GM23338 (cell line): ENCODE measurements around the gene LRMDA.

Experiments used
- CTCF ChIP-seq, 2 experiments: fragments of 200-600 bp in 1 of 2; sonication (generic) in 1 of 2; conservative IDR thresholded peaks; 2 replicates each; pipeline versions ENCODE4 v1.5.1 to v1.6.1; 2016 to 2017; ENCODE audit warnings: antibody characterized with exemption in 2 of 2, low read depth in 2 of 2, mild to moderate bottlenecking in 2 of 2, moderate library complexity in 1 of 2
- EZH2 ChIP-seq: fragments of 200-600 bp; sonication (generic); IDR thresholded peaks from one replicate; pipeline ENCODE4 v1.8.0; 2017; ENCODE audit warnings: antibody characterized with exemption, mild to moderate bottlenecking, low read depth; ENCODE audit not compliant: unreplicated experiment
- POLR2AphosphoS5 ChIP-seq: IDR thresholded peaks from 2 replicates; pipeline ENCODE4 v1.6.1; 2016; ENCODE audit warnings: antibody characterized with exemption, low read depth
- REST ChIP-seq: IDR thresholded peaks from one replicate; pipeline ENCODE4 v1.6.1; 2018; ENCODE audit warnings: antibody characterized with exemption; ENCODE audit not compliant: unreplicated experiment

GRCh38 chr10:76178532-76179292 is 747.3 kb downstream of the LRMDA start:
- TF ChIP-seq POLR2AphosphoS5 = no peak
- TF ChIP-seq CTCF (conservative IDR thresholded peaks at IDR 0.05; ENCODE audit: low read depth in 2 of 2) = no peak
- no peak for TF ChIP-seq REST
- TF ChIP-seq EZH2 = no peak
